Pancreas (tissue), 10 donors: ENCODE data around the gene TACC3. TPM values are rescaled to one million over a fixed set of nuclear protein-coding genes. Genes with fewer than 3 reads are reported as not detected.

Experiments used
- ATAC-seq, 4 donors: fragments of 200-7000 bp; cut with Tn5 transposase; one replicate each; pipeline versions ENCODE4 v1.8.0 to v1.9.1; 2020; ENCODE audit warnings: mild to moderate bottlenecking in 4 of 4, moderate library complexity in 4 of 4
- DNase-seq, 6 donors: peaks; one replicate each; pipeline ENCODE4 v3.0.0-alpha.2; 2020
- FAIRE-seq: peaks from 2 replicates; lab custom pipeline; 2012; peaks lifted over from hg19 to GRCh38; lab: Jason Lieb, UNC
- H3K27ac ChIP-seq, 4 donors: fragments of 200-600 bp; sonication (generic); 1 replicate in 3 of 4; 2 replicates in 1 of 4; pipeline versions ENCODE4 v1.5.0 to v1.8.0; 2020
- H3K27me3 ChIP-seq, 4 donors: fragments of 200-600 bp; one replicate each; pipeline ENCODE4 v1.8.0; 2021
- H3K36me3 ChIP-seq, 3 donors: fragments of 200-600 bp; sonication (generic) in 1 of 3; one replicate each; pipeline versions ENCODE4 v1.5.0 to v1.8.0; 2020 to 2021
- H3K4me1 ChIP-seq, 3 donors: fragments of 200-600 bp; one replicate each; pipeline ENCODE4 v1.8.0; 2021
- H3K4me3 ChIP-seq, 4 donors: fragments of 200-600 bp; sonication (generic) in 2 of 4; one replicate each; pipeline versions ENCODE4 v1.5.0 to v1.8.0; 2020 to 2021
- H3K9me3 ChIP-seq, 4 donors: fragments of 200-600 bp; one replicate each; pipeline ENCODE4 v1.8.0; 2021
- WGBS, 2 donors: extraction: QIAGEN DNeasy Blood & Tissue Kit; methylation state at CpG; one replicate each; pipeline ENCODE4 v1.1.7; 2013; 5-methylcytosine and 5-hydroxymethylcytosine counted together
- intact Hi-C, 3 donors: fragments of 100-400 bp; cut with DNase I; formaldehyde crosslinking; loops; one replicate each; pipeline versions ENCODE4 v1.11.1 to v1.14.2; 2022
- polyA plus RNA-seq, 2 donors: library from polyadenylated mRNA; stranded (reverse); fragments of 200-250 nt; gene quantifications; one replicate each; pipeline ENCODE4 v1.2.3, GENCODE V29; 2013
- total RNA-seq, 6 donors: library from RNA; stranded (reverse); fragmentation: NEBNext Ultra II Directional in 4 of 6; extraction: Animal tissue kit (Norgen Biotek cat#: 25700) in 4 of 6; gene quantifications; one replicate each; pipeline versions ENCODE4 v1.2.1 to v1.2.4, GENCODE V29; 2021 to 2023
- TF ChIP-seq, protein P1 (sequence below), 4 donors: fragments of 200-600 bp; sonication (generic) in 3 of 4; IDR thresholded peaks; one replicate each; pipeline versions ENCODE4 v1.5.0 to v1.8.0; 2021; ENCODE audit warnings: antibody characterized with exemption in 4 of 4
- donor health status: healthy with polysubstance abuse.
- donor health status: DM: no; HTN: no; CAD: no; lungs with moderate emphysema.
- donor health status: DM: no; HTN: no; CAD: no.
- donor health status: control.
- donor health status: control.
- donor health status: Bipolar disorder and iron deficiency.
- donor health status: DM: yes; HTN: yes; CAD: no.
- donor health status: DM: no; HTN: no; CAD: no.
- donor health status: DM: no; HTN: no; CAD: no.
- donor health status: DM: yes; HTN: yes; CAD: no.

The TACC3 gene
- total and polyA plus RNA-seq, 8 donors, result 0.97 to 4.8 (median 3.3) TPM

DNA sequence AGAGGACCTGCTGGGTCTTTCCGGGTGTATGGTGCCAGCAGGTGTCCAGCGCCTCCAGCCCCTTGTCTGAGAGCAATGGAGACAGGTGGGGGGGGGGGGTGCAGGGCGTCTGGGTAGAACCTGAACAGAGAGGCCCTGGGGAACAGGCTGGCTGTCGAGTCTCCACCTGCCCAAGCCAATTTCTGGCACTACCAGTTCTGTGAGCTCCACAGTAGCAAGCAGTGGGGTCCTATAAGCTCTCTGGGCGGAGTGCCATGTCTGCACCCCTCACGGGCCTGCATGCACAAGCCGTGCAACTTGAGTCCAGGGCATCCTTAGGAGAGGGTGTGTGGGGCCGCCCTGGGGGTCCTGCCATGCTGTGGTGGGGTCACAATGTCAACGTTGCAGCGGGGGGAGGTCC, 61.7 kb downstream of the TACC3 start:
- FAIRE-seq, result no peak
- no peak for DNase-seq

DNA sequence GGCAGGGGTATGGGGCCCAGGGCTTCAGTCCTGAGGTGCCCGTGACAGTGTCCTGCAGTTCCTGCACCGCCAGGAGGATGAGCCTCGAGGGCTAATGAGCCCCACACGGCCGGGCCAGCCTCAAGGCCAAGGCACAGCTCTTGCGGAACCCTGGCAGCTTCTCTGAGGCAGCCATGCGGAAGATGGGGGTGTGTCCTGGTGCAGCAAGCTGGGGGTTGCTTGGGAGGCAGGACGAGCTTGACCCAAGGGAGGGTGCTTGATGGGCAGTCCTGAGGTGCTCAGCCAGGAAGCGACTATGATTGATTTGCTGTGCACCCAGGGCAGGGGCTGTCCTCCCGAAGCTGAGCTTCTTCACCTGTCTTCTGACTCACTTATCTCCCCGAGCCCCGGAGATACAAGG, 62.6 kb downstream of the TACC3 start:
- Histone ChIP-seq H3K36me3 (no peaks in the 10 kb centered on the region), H3K27ac (no peak overlapping the region), H3K4me1 (no peaks in the 10 kb centered on the region), H3K4me3 (no peak overlapping the region), H3K27me3 (no peaks in the 10 kb centered on the region), H3K9me3 (no peaks in the 10 kb centered on the region)
- WGBS, 2 donors, result 65 to 67% methylated on average over 12 of the region's 12 CpGs
- no peak for FAIRE-seq
- DNase-seq, result no peak
- TF ChIP-seq, protein P1, sequence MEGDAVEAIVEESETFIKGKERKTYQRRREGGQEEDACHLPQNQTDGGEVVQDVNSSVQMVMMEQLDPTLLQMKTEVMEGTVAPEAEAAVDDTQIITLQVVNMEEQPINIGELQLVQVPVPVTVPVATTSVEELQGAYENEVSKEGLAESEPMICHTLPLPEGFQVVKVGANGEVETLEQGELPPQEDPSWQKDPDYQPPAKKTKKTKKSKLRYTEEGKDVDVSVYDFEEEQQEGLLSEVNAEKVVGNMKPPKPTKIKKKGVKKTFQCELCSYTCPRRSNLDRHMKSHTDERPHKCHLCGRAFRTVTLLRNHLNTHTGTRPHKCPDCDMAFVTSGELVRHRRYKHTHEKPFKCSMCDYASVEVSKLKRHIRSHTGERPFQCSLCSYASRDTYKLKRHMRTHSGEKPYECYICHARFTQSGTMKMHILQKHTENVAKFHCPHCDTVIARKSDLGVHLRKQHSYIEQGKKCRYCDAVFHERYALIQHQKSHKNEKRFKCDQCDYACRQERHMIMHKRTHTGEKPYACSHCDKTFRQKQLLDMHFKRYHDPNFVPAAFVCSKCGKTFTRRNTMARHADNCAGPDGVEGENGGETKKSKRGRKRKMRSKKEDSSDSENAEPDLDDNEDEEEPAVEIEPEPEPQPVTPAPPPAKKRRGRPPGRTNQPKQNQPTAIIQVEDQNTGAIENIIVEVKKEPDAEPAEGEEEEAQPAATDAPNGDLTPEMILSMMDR (IDR thresholded peaks at IDR 0.05), result no peak
- intact Hi-C loops, result no loop called here
- no peak for ATAC-seq

More for the DNA sequence above, 61.7 kb downstream of the TACC3 start:
- TF ChIP-seq, protein P1 (IDR thresholded peaks at IDR 0.05), result no peak
- intact Hi-C loops, result no loop called here
- Histone ChIP-seq H3K36me3 (no peaks in the 10 kb centered on the region), H3K9me3 (no peaks in the 10 kb centered on the region), H3K27ac (no peak overlapping the region), H3K4me1 (no peaks in the 10 kb centered on the region), H3K4me3 (no peak overlapping the region), H3K27me3 (no peaks in the 10 kb centered on the region)
- ATAC-seq, result no peak
- WGBS, 2 donors, result 73 to 77% methylated on average over 9 to 10 of the region's 10 CpGs

DNA sequence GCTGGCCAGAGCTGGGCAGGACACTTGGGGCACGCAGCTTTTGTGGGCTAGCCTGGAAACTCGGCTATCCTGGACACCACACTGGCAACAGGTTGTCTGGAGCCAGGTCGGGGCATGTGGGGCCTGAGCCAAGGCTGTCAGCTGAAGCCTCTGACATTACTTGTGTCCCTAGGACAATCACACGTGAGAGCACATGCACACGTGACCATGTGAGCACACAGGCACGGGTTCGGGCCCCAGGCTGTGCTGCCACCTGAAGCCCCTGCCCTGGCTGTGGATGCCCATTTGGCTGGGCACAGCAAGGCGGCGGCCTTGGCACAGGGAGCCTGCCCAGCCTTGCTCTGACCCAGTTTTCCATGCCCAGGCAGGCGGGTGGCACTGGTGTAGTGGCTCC, 63.1 kb downstream of the TACC3 start:
- peak in 2 of 4 donors; percentile 12 to 14 for ATAC-seq
- FAIRE-seq, result no peak
- no peaks in the 10 kb centered on the region for H3K4me1 ChIP-seq
- intact Hi-C loops, result no loop called here
- peak overlapping the region in 2 of 4 donors; percentile 39 to 48 for H3K27ac ChIP-seq
- 58 to 59% methylated on average over 10 of the region's 10 CpGs for WGBS, 2 donors
- DNase-seq, result no peak
- H3K36me3 ChIP-seq, result no peaks in the 10 kb centered on the region
- H3K27me3 ChIP-seq, result no peaks in the 10 kb centered on the region
- no peak overlapping the region for H3K4me3 ChIP-seq
- TF ChIP-seq, protein P1 (IDR thresholded peaks at IDR 0.05), result no peak
- no peaks in the 10 kb centered on the region for H3K9me3 ChIP-seq

DNA sequence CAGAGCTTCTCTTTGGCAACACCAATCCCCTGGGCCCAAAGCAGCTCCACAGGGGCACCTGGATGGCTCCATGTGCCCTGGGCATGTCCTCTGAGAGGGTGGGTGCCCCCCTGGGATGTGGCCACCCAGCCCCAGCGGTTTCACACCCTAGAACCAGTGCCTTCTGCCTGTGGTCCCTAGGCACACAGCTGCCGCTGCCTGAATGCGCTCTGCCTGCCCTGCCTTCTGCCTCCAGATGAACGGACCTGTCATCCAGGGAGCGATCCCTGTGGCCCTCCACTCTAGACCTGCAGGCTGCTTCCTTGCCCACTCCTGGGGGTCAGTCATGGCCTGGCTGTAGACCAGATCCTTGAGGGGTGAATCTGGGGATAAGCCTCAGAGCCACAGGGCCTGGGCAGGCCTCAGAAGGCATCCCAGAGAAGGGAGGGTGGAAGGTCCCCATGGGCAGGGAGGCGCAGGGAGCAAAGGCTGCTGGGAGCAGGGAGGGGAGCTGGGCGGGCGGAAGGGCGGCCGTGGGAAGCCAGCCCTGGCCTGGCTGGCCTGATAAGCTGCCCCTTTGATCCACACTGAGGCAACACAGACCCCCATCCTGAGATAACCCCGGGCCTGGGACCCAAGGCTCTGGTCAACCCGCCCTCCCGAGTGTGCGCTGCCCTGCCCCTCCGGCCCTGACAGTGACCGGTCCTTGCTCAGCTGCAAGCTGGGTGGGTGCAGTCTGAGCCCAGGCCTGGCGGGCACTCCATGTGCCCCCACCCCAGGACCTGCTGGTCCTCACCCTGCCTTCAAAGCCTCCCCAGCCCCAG, 63.7 kb downstream of the TACC3 start:
- 66 to 77% methylated on average over 17 of the region's 17 CpGs for WGBS, 2 donors
- FAIRE-seq (no peak), ATAC-seq (peak; percentile 44 to 82 (median 63)), DNase-seq (no peak)
- Histone ChIP-seq H3K36me3 (no peaks in the 10 kb centered on the region), H3K4me3 (no peak overlapping the region), H3K4me1 (no peaks in the 10 kb centered on the region), H3K27me3 (no peaks in the 10 kb centered on the region), H3K9me3 (no peaks in the 10 kb centered on the region), H3K27ac (peak overlapping the region in 3 of 4 donors; percentile 22 to 48 (median 39))
- intact Hi-C loops, result no loop called here
- TF ChIP-seq, protein P1 (IDR thresholded peaks at IDR 0.05), result no peak

DNA sequence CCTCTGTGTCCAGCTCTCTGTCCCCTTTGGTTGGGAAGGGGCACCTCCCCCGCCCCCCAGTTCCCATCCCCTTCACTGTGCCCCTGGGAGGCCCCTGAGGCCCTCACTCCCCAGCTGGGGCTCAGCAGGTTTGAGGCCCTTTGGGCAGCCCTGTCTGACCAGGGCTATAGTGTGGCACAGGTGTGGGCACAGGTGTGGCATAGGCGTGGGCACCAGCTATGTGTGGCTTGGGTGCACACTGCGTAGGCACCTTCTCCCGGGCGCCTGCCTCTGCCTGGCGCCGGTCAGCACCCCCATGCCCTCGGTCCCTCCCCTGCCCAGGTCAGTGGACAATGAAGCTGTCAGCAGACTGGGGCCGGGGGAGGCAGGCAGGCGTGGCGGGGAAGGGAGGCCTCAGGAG, 64.3 kb downstream of the TACC3 start:
- Histone ChIP-seq H3K4me3 (no peak overlapping the region), H3K36me3 (no peaks in the 10 kb centered on the region), H3K27ac (peak overlapping the region in 1 of 4 donors; percentile 22), H3K27me3 (no peaks in the 10 kb centered on the region), H3K9me3 (no peaks in the 10 kb centered on the region), H3K4me1 (no peaks in the 10 kb centered on the region)
- TF ChIP-seq, protein P1 (IDR thresholded peaks at IDR 0.05), result no peak
- no peak for DNase-seq
- WGBS, 2 donors, result 87 to 89% methylated on average over 11 of the region's 11 CpGs
- ATAC-seq, result no peak
- FAIRE-seq, result no peak
- intact Hi-C loops, result no loop called here
